HepG2 (cell line): ENCODE results near the gene APBB3. TPM values are rescaled to one million over a fixed set of nuclear protein-coding genes. Genes with fewer than 3 reads are reported as not detected.

Experiments
- BORCS8-MEF2B ChIP-seq: sonication (generic); formaldehyde crosslinking; IDR thresholded peaks from 2 replicates; pipeline ENCODE4 v1.8.0; 2022; ENCODE audit warnings: mild to moderate bottlenecking, missing genetic modification reagents
- CBX2 ChIP-seq, 2 experiments: fragments of 200-600 bp in 1 of 2; sonication (generic); formaldehyde crosslinking in 1 of 2; IDR thresholded peaks; 2 replicates each; pipeline versions ENCODE4 v1.7.0 to v1.8.1; 2018 to 2022; ENCODE audit warnings: low read depth in 2 of 2, low read length in 1 of 2, mild to moderate bottlenecking in 1 of 2, missing genetic modification reagents in 1 of 2
- HNF4A ChIP-seq: sonication (generic); formaldehyde crosslinking; IDR thresholded peaks from 2 replicates; pipeline ENCODE4 v1.4.0; 2020; ENCODE audit warnings: missing genetic modification reagents
- KDM5A ChIP-seq: fragments of 200-600 bp; sonication (generic); IDR thresholded peaks from 2 replicates; pipeline ENCODE4 v1.7.0; 2018; ENCODE audit warnings: antibody characterized with exemption, mild to moderate bottlenecking, low read length, borderline replicate concordance
- NPAS2 ChIP-seq: sonication (generic); formaldehyde crosslinking; IDR thresholded peaks from 2 replicates; pipeline ENCODE4 v1.8.0; 2022; ENCODE audit warnings: mild to moderate bottlenecking, missing genetic modification reagents, borderline replicate concordance
- RFX5 ChIP-seq: IDR thresholded peaks from 2 replicates; pipeline ENCODE4 v1.6.1; 2011; ENCODE audit warnings: low read depth, low read length, improper control_type of control experiment
- ZFP37 ChIP-seq: sonication (generic); formaldehyde crosslinking; IDR thresholded peaks from 2 replicates; pipeline ENCODE4 v1.4.0; 2020; ENCODE audit warnings: missing genetic modification reagents, borderline replicate concordance
- ZMYM3 ChIP-seq: sonication (generic); formaldehyde crosslinking; IDR thresholded peaks from 2 replicates; pipeline ENCODE4 v1.5.1; 2020; ENCODE audit warnings: mild to moderate bottlenecking, missing genetic modification reagents
- ZNF530 ChIP-seq: sonication (generic); formaldehyde crosslinking; IDR thresholded peaks from 2 replicates; pipeline ENCODE4 v1.5.0; 2020; ENCODE audit warnings: low read depth, mild to moderate bottlenecking, missing genetic modification reagents
- ZNF672 ChIP-seq: sonication (generic); formaldehyde crosslinking; IDR thresholded peaks from 2 replicates; pipeline ENCODE4 v1.8.1; 2022; ENCODE audit warnings: missing genetic modification reagents
- ZNF790 ChIP-seq: sonication (generic); formaldehyde crosslinking; IDR thresholded peaks from 2 replicates; pipeline ENCODE4 v1.8.0; 2022; ENCODE audit warnings: missing genetic modification reagents, mild to moderate bottlenecking, borderline replicate concordance
- polyA plus RNA-seq, 8 experiments: library from polyadenylated mRNA; depleted of rRNA in 3 of 8; stranded (reverse) in 7 of 8; unstranded in 1 of 8; fragments of >200 nt; fragmentation: Illumina TruSeq in 4 of 8; extraction: Trizol in 4 of 8; gene quantifications; 2 replicates each; pipeline versions ENCODE4 v1.2.1 to v1.2.3, GENCODE V29; 2011 to 2016; ENCODE audit warnings: low read depth in 4 of 8, missing spikeins in 1 of 8, mixed read lengths in 1 of 8; ENCODE audit not compliant: insufficient read depth in 1 of 8
- total RNA-seq, 5 experiments: library from RNA; depleted of rRNA; stranded (reverse); fragments of >200 nt; fragmentation: Illumina TruSeq; extraction: Trizol; gene quantifications; 2 replicates each; pipeline ENCODE4 v1.2.3, GENCODE V29; 2016; ENCODE audit warnings: low read depth in 1 of 5
- TF ChIP-seq, protein P1 (sequence below): IDR thresholded peaks from 2 replicates; pipeline ENCODE4 v1.6.1; 2016; ENCODE audit warnings: control low read depth
- TF ChIP-seq, protein P2 (sequence below): sonication (generic); formaldehyde crosslinking; IDR thresholded peaks from 2 replicates; pipeline ENCODE4 v1.4.0; 2020; ENCODE audit warnings: mild to moderate bottlenecking, low read depth, missing genetic modification reagents
- TF ChIP-seq, protein P3 (sequence below): sonication (generic); formaldehyde crosslinking; IDR thresholded peaks from 2 replicates; pipeline ENCODE4 v1.4.0; 2020; ENCODE audit warnings: missing genetic modification reagents
- TF ChIP-seq, protein P4 (sequence below): sonication (generic); formaldehyde crosslinking; IDR thresholded peaks from 2 replicates; pipeline ENCODE4 v1.5.0; 2020; ENCODE audit warnings: mild to moderate bottlenecking, low read depth, missing genetic modification reagents, borderline replicate concordance
- TF ChIP-seq, protein P5 (sequence below): sonication (generic); formaldehyde crosslinking; IDR thresholded peaks from 2 replicates; pipeline ENCODE4 v1.5.1; 2020; ENCODE audit warnings: missing genetic modification reagents, mild to moderate bottlenecking, borderline replicate concordance
- TF ChIP-seq, protein P6 (sequence below): sonication (generic); formaldehyde crosslinking; IDR thresholded peaks from 2 replicates; pipeline ENCODE4 v1.8.1; 2022; ENCODE audit warnings: low read depth, mild to moderate bottlenecking, missing genetic modification reagents

Gene APBB3
- total and polyA plus RNA-seq, 2 of the 13 experiments (the other 11 are each of a cell fraction or from before 2014, with no cell fraction given), result 0.38 to 0.78 TPM

DNA sequence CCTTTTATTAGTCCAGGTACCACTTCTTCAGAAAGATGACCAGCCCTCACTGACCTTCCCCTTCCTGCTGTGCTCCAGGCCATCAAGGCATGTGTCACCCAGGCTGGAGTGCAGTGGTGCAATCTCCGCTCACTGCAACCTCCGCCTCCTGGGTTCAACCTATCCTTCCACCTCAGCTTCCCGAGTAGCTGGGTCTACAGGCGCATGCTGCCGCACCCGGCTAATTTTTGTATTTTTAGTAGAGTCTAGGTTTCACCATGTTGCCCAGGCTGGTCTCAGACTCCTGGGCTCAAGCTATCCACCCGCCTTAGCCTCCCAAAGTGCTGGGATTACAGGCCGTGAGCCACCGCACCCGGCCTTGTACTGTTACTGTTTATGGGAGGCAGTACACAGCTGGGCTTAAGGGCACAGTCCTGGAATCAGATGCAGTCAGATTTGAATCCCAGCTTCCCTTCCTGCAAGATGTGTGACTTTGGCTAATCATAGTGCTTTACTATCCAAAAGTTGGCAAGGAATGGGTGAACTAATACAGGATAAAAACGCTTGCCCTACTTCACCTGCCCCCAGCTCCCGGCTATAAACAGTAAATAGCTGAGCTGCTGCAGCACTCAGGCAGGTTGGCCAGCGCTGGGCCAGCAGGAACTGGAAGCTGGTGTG lies 17.4 kb downstream of the APBB3 start (continued):
- TF ChIP-seq CBX2 (IDR thresholded peaks at IDR 0.05; ENCODE audit: low read depth, low read length) (no peak), CBX2 (CRISPR knock-in tag; IDR thresholded peaks at IDR 0.05; ENCODE audit: low read depth) (no peak), ZMYM3 (CRISPR knock-in tag) (no peak), ZFP37 (CRISPR knock-in tag) (no peak), ZNF790 (CRISPR knock-in tag) (no peak), ZNF530 (CRISPR knock-in tag) (no peak), BORCS8-MEF2B (CRISPR knock-in tag) (peak; percentile 69; the same call in 1 of the 2 replicates), ZNF672 (CRISPR knock-in tag) (no peak), NPAS2 (CRISPR knock-in tag) (no peak), RFX5 (no peak), HNF4A (CRISPR knock-in tag) (peak; percentile 15; the same call in 1 of the 2 replicates), KDM5A (no peak; the same call in 1 of the 2 replicates)
- TF ChIP-seq, protein P1, sequence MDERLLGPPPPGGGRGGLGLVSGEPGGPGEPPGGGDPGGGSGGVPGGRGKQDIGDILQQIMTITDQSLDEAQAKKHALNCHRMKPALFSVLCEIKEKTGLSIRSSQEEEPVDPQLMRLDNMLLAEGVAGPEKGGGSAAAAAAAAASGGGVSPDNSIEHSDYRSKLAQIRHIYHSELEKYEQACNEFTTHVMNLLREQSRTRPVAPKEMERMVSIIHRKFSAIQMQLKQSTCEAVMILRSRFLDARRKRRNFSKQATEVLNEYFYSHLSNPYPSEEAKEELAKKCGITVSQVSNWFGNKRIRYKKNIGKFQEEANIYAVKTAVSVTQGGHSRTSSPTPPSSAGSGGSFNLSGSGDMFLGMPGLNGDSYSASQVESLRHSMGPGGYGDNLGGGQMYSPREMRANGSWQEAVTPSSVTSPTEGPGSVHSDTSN, result no peak
- TF ChIP-seq, protein P2, sequence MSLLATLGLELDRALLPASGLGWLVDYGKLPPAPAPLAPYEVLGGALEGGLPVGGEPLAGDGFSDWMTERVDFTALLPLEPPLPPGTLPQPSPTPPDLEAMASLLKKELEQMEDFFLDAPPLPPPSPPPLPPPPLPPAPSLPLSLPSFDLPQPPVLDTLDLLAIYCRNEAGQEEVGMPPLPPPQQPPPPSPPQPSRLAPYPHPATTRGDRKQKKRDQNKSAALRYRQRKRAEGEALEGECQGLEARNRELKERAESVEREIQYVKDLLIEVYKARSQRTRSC, result no peak
- TF ChIP-seq, protein P3, sequence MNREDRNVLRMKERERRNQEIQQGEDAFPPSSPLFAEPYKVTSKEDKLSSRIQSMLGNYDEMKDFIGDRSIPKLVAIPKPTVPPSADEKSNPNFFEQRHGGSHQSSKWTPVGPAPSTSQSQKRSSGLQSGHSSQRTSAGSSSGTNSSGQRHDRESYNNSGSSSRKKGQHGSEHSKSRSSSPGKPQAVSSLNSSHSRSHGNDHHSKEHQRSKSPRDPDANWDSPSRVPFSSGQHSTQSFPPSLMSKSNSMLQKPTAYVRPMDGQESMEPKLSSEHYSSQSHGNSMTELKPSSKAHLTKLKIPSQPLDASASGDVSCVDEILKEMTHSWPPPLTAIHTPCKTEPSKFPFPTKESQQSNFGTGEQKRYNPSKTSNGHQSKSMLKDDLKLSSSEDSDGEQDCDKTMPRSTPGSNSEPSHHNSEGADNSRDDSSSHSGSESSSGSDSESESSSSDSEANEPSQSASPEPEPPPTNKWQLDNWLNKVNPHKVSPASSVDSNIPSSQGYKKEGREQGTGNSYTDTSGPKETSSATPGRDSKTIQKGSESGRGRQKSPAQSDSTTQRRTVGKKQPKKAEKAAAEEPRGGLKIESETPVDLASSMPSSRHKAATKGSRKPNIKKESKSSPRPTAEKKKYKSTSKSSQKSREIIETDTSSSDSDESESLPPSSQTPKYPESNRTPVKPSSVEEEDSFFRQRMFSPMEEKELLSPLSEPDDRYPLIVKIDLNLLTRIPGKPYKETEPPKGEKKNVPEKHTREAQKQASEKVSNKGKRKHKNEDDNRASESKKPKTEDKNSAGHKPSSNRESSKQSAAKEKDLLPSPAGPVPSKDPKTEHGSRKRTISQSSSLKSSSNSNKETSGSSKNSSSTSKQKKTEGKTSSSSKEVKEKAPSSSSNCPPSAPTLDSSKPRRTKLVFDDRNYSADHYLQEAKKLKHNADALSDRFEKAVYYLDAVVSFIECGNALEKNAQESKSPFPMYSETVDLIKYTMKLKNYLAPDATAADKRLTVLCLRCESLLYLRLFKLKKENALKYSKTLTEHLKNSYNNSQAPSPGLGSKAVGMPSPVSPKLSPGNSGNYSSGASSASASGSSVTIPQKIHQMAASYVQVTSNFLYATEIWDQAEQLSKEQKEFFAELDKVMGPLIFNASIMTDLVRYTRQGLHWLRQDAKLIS (CRISPR knock-in tag), result no peak
- TF ChIP-seq, protein P4, sequence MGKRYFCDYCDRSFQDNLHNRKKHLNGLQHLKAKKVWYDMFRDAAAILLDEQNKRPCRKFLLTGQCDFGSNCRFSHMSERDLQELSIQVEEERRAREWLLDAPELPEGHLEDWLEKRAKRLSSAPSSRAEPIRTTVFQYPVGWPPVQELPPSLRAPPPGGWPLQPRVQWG (CRISPR knock-in tag), result no peak
- TF ChIP-seq, protein P5, sequence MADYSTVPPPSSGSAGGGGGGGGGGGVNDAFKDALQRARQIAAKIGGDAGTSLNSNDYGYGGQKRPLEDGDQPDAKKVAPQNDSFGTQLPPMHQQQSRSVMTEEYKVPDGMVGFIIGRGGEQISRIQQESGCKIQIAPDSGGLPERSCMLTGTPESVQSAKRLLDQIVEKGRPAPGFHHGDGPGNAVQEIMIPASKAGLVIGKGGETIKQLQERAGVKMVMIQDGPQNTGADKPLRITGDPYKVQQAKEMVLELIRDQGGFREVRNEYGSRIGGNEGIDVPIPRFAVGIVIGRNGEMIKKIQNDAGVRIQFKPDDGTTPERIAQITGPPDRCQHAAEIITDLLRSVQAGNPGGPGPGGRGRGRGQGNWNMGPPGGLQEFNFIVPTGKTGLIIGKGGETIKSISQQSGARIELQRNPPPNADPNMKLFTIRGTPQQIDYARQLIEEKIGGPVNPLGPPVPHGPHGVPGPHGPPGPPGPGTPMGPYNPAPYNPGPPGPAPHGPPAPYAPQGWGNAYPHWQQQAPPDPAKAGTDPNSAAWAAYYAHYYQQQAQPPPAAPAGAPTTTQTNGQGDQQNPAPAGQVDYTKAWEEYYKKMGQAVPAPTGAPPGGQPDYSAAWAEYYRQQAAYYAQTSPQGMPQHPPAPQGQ (CRISPR knock-in tag), result peak; percentile 70; the same call in 1 of the 2 replicates
- TF ChIP-seq, protein P6, sequence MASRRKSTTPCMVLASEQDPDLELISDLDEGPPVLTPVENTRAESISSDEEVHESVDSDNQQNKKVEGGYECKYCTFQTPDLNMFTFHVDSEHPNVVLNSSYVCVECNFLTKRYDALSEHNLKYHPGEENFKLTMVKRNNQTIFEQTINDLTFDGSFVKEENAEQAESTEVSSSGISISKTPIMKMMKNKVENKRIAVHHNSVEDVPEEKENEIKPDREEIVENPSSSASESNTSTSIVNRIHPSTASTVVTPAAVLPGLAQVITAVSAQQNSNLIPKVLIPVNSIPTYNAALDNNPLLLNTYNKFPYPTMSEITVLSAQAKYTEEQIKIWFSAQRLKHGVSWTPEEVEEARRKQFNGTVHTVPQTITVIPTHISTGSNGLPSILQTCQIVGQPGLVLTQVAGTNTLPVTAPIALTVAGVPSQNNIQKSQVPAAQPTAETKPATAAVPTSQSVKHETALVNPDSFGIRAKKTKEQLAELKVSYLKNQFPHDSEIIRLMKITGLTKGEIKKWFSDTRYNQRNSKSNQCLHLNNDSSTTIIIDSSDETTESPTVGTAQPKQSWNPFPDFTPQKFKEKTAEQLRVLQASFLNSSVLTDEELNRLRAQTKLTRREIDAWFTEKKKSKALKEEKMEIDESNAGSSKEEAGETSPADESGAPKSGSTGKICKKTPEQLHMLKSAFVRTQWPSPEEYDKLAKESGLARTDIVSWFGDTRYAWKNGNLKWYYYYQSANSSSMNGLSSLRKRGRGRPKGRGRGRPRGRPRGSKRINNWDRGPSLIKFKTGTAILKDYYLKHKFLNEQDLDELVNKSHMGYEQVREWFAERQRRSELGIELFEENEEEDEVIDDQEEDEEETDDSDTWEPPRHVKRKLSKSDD (CRISPR knock-in tag), result no peak
